Ovary (tissue), 9 donors: ENCODE results near the gene PEX14. TPM values are rescaled to one million over a fixed set of nuclear protein-coding genes. Genes with fewer than 3 reads are reported as not detected.

ENCODE experiments used
- DNase-seq, 5 donors: peaks; one replicate each; pipeline ENCODE4 v3.0.0-alpha.2; 2019 to 2020
- H3K27ac ChIP-seq, 2 donors: fragments of 200-600 bp; one replicate each; pipeline versions ENCODE4 v1.5.1 to v1.8.0; 2019 to 2022
- H3K27me3 ChIP-seq: fragments of 200-600 bp; one replicate; pipeline ENCODE4 v1.8.0; 2022
- H3K36me3 ChIP-seq: fragments of 200-600 bp; sonication (generic); one replicate; pipeline ENCODE4 v1.5.1; 2019
- H3K4me1 ChIP-seq: one replicate; pipeline ENCODE4 v1.8.1; 2013; ENCODE audit warnings: mild to moderate bottlenecking, moderate library complexity; ENCODE audit not compliant: insufficient read depth
- H3K4me3 ChIP-seq: fragments of 200-600 bp; sonication (generic); one replicate; pipeline ENCODE4 v1.5.1; 2017
- H3K9me3 ChIP-seq, 2 donors: fragments of 200-600 bp in 1 of 2; sonication (generic) in 1 of 2; one replicate each; pipeline versions ENCODE4 v1.5.1 to v1.8.1; 2013 to 2019; ENCODE audit warnings: mild to moderate bottlenecking in 1 of 2, moderate library complexity in 1 of 2
- CTCF ChIP-seq, 3 donors: fragments of 450-650 bp in 2 of 3; fragments of 200-600 bp in 1 of 3; IDR thresholded peaks; one replicate each; pipeline versions ENCODE4 v1.5.1 to v1.8.0; 2016 to 2022; ENCODE audit warnings: antibody characterized with exemption in 3 of 3, mild to moderate bottlenecking in 1 of 3
- EP300 ChIP-seq: sonication (generic); formaldehyde crosslinking; IDR thresholded peaks from one replicate; pipeline ENCODE4 v1.6.1; 2017; ENCODE audit warnings: antibody characterized with exemption
- POLR2A ChIP-seq: fragments of 450-650 bp; IDR thresholded peaks from one replicate; pipeline ENCODE4 v1.6.1; 2017; ENCODE audit warnings: antibody characterized with exemption, mild to moderate bottlenecking, moderate library complexity
- WGBS, 3 donors: extraction: QIAGEN DNeasy Blood & Tissue Kit in 1 of 3; methylation state at CpG; one replicate each; pipeline versions ENCODE4 v1.1.5 to v1.1.7; 2013 to 2017; 5-methylcytosine and 5-hydroxymethylcytosine counted together
- intact Hi-C, 4 donors: fragments of 100-400 bp; cut with DNase I; formaldehyde crosslinking; loops; one replicate each; pipeline versions ENCODE4 v1.11.0 to v1.15.1; 2022 to 2023
- polyA plus RNA-seq, 2 donors: library from polyadenylated mRNA; stranded (reverse); fragments of 200-250 nt in 1 of 2; fragments of 350-450 nt in 1 of 2; fragmentation: Illumina TruSeq in 1 of 2; extraction: RNeasy Lipid Tissue Mini Kit (QIAGEN cat#74804) in 1 of 2; gene quantifications; one replicate each; pipeline ENCODE4 v1.2.3, GENCODE V29; 2013 to 2014
- total RNA-seq, 7 donors: library from RNA; depleted of rRNA in 2 of 7; stranded (reverse); fragments of >200 nt in 2 of 7; fragmentation: NEBNext Ultra II Directional in 3 of 7; extraction: Animal tissue kit (Norgen Biotek cat#: 25700) in 3 of 7; gene quantifications; one replicate each; pipeline versions ENCODE4 v1.1.0 to v1.2.4, GENCODE V29; 2016 to 2023
- donor health status: DM: no; HTN: no; CAD: no; lungs with moderate emphysema.
- donor health status: DM: no; HTN: no; CAD: no.
- donor health status: Bipolar disorder and iron deficiency.
- donor health status: DM: yes; HTN: yes; CAD: no.
- donor health status: DM: no; HTN: no; CAD: no.
- donor health status: DM: yes; HTN: yes; CAD: no.

PEX14 gene
- total and polyA plus RNA-seq, 9 donors: 3.3 to 22.9 (median 16.7) TPM

DNA sequence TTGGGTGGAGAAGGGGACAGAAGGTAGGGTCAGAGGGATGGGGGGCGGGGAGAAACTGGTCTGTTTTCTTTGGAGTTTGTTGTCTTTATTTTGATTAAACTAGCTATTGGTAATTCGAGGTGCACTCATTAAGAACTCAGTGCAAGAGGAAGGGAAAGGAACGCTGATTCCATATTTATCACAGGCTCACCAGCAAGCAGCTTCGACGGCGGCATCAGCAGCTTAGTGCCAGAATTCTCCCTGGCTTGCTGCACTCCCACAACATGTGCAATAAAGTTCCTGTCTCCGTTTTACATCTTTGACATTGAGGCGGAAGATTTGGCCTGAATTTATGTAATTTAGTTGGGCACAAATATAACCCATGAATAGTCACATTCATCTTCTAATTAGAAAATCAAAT is 57.6 kb downstream of the PEX14 start:
- Histone ChIP-seq H3K27me3 (no peaks in the 10 kb centered on the region), H3K4me1 (peaks cover 6% of the 10 kb centered on the region), H3K27ac (no peak overlapping the region), H3K36me3 (no peaks in the 10 kb centered on the region), H3K4me3 (no peak overlapping the region), H3K9me3 (no peaks in the 10 kb centered on the region)
- intact Hi-C loops: loop anchor here in 1 of 4 donors (5.0 to 10.0 kb wide), 2 partner anchors 152 to 335 kb away; no protein-coding TSS in a partner anchor
- TF ChIP-seq POLR2A (no peak), CTCF (IDR thresholded peaks at IDR 0.05) (no peak), EP300 (no peak)
- no peak for DNase-seq
- 80 to 92% (median 84%) methylated on average over 8 of the region's 8 CpGs for WGBS, 3 donors

- Histone ChIP-seq H3K27ac (no peak overlapping the region), H3K9me3 (no peaks in the 10 kb centered on the region), H3K36me3 (no peaks in the 10 kb centered on the region), H3K27me3 (no peaks in the 10 kb centered on the region), H3K4me3 (no peak overlapping the region), H3K4me1 (peaks cover 6% of the 10 kb centered on the region)
- 96% methylated on average over 7 of the region's 7 CpGs for WGBS, 3 donors
- intact Hi-C loops: loop anchor here in 1 of 4 donors (5.0 to 10.0 kb wide), 2 partner anchors 150 to 333 kb away; no protein-coding TSS in a partner anchor
- DNase-seq: no peak
- no peak for TF ChIP-seq CTCF (IDR thresholded peaks at IDR 0.05)
- no peak for TF ChIP-seq EP300
- no peak for TF ChIP-seq POLR2A
Measured at GRCh38 chr1:10534519-10534918, 59.8 kb downstream of the PEX14 start.

DNA sequence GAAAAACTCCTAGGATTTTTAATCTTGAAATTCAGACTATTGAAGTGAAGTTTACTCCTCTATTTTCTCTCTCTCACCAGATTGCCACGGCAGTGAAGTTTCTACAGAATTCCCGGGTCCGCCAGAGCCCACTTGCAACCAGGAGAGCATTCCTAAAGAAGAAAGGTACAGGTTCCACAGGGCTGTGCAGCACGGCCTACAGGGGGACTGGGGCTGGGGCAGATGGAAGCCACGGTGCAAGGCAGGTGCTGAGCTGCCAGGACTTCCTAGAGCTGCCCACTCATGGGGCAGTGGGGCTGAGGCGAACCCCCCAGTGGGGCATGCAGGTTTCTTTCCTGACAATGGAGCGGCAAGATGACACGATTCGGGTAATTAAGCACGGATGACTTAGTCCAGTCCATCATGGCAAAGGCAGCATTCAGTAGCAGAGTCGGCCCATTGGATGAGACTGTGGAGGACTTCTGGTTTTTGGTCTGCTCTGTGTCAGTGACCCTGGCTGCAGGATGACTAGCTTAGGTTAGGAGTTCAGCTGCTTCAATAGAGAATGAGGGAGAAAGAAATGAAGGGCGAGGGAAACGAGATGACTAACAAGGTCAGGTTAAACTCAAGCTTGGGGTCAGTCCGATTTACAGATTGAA is 61.5 kb downstream of the PEX14 start:
- no peaks in the 10 kb centered on the region for H3K36me3 ChIP-seq
- whole genome bisulfite sequencing, 3 donors: 92 to 94% (median 94%) methylated on average over 14 of the region's 14 CpGs
- H3K9me3 ChIP-seq: no peaks in the 10 kb centered on the region
- DNase-seq: no peak
- H3K27ac ChIP-seq: no peak overlapping the region
- intact Hi-C loops: loop anchor here in 1 of 4 donors (10.0 kb wide), 1 partner anchor 149 kb away; no protein-coding TSS in a partner anchor
- no peaks in the 10 kb centered on the region for H3K27me3 ChIP-seq
- H3K4me1 ChIP-seq: no peaks in the 10 kb centered on the region
- no peak overlapping the region for H3K4me3 ChIP-seq
- TF ChIP-seq EP300: no peak
- no peak for TF ChIP-seq CTCF (IDR thresholded peaks at IDR 0.05)
- TF ChIP-seq POLR2A: no peak

DNA sequence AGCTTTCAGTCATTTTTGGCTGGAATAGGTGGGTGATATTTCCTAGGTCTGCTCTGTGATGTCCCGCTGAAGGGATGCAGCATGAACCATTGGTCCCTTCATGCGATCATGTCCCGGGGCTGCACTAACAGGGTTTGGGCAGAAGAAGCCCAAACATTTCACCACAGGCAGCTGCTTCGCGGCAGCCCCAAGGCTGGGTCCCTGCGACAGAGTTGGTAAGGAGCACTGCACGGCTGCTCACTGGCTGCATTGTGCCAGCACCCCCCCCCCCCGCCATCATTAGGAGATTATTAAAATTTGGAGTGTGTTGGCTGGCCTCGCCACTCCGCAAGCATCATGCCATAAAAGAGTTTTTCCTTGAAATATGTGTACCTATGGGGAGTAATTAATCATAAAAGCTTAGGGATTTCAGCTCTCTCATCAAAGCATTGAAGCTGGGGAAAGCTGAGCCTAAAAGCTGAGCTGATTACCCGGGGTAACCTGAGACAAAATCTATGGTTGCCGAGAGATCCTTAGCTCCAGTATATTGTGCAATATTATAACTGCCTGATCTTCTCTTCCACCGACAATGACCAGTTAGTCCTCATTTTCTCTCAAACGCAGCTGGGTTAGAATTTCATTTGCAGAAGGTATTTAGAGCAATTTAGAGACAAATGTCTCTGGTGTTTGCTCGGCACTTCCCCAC is 62.5 kb downstream of the PEX14 start:
- Histone ChIP-seq H3K9me3 (no peaks in the 10 kb centered on the region), H3K36me3 (no peaks in the 10 kb centered on the region), H3K4me3 (no peak overlapping the region), H3K27me3 (no peaks in the 10 kb centered on the region), H3K4me1 (no peaks in the 10 kb centered on the region), H3K27ac (no peak overlapping the region)
- WGBS, 3 donors: 92 to 94% (median 94%) methylated on average over 15 of the region's 15 CpGs
- no peak for TF ChIP-seq CTCF (IDR thresholded peaks at IDR 0.05)
- TF ChIP-seq EP300: no peak
- TF ChIP-seq POLR2A: no peak
- intact Hi-C loops: loop anchor here in 1 of 4 donors (10.0 kb wide), 1 partner anchor 148 kb away; no protein-coding TSS in a partner anchor
- no peak for DNase-seq
